Neural cell (in vitro differentiated cells): ENCODE data around the gene SPATA46.

Experiments used
- CTCF ChIP-seq: fragments of 450-650 bp; IDR thresholded peaks from 2 replicates; pipeline ENCODE4 v1.5.1; 2014; ENCODE audit warnings: antibody characterized with exemption, mild to moderate bottlenecking, moderate library complexity; ENCODE audit not compliant: poor library complexity, severe bottlenecking
- EP300 ChIP-seq: fragments of 450-650 bp; conservative IDR thresholded peaks from 2 replicates; pipeline ENCODE4 v1.6.1; 2014; ENCODE audit warnings: antibody characterized with exemption, mild to moderate bottlenecking, moderate library complexity; ENCODE audit not compliant: poor library complexity, severe bottlenecking
- EZH2 ChIP-seq: fragments of 200-600, 300-800 bp; shearing (Covaris generic), sonication (generic); IDR thresholded peaks from 2 replicates; pipeline ENCODE4 v1.6.1; 2014; ENCODE audit warnings: antibody characterized with exemption, low read length, borderline replicate concordance, mild to moderate bottlenecking; ENCODE audit not compliant: insufficient read depth, poor library complexity, severe bottlenecking
- MXI1 ChIP-seq: fragments of 450-650 bp; conservative IDR thresholded peaks from 2 replicates; pipeline ENCODE4 v1.6.1; 2014; ENCODE audit warnings: antibody characterized with exemption, mild to moderate bottlenecking; ENCODE audit not compliant: poor library complexity, severe bottlenecking
- POLR2AphosphoS5 ChIP-seq: IDR thresholded peaks from 2 replicates; pipeline ENCODE4 v1.6.1; 2012
- RAD21 ChIP-seq: fragments of 450-650 bp; conservative IDR thresholded peaks from 2 replicates; pipeline ENCODE4 v1.6.1; 2014; ENCODE audit warnings: antibody characterized with exemption, mild to moderate bottlenecking, moderate library complexity
- REST ChIP-seq: IDR thresholded peaks from 2 replicates; pipeline ENCODE4 v1.6.1; 2012; ENCODE audit warnings: borderline replicate concordance
- TAF1 ChIP-seq: IDR thresholded peaks from 2 replicates; pipeline ENCODE4 v1.6.1; 2012; ENCODE audit warnings: low read depth

DNA sequence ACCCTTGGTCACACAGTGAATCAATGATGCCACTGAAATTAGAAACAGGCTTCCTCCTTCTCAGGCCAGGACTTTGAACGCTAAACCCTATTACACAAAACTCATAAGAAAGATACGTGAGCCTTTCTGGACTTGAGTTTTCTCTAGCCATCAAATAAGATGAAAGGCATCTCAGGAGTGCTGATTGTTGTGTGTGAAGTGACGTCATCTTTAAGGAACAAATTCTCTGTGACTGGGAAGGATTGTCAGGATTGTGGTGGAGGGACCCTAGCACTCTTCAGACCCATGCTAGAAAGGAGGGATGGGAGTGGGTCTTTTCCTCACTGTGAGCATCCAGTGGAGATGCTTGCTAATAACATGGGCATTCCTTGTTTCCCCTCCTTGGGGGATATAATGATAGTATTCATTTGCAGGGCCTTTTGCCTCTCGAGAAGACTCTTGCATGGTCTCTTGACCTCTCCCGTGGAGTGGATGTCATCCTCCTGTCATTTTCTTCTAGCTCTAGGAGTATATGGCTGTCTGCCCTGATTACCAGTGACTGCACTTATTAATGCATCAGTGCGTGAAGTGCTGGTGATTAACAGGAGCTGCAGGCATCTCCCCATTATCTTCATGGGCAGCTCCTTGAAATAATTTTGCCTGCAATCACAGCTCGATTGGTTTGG, 39.9 kb downstream of the SPATA46 start:
- TF ChIP-seq RAD21 (no peak), CTCF (no peak), EP300 (no peak), EZH2 (no peak), REST (no peak), MXI1 (no peak), TAF1 (no peak), POLR2AphosphoS5 (no peak)
